ENCODE measurements around the gene SLAMF8. TPM values are rescaled to one million over a fixed set of nuclear protein-coding genes. Genes with fewer than 3 reads are reported as not detected.

SLAMF8 gene
- polyA plus RNA-seq, 1 donor from 2014 or later, result not detected

- Histone ChIP-seq H3K27ac (ENCODE audit: low read length) (no peak overlapping the region), H3F3A (ENCODE audit: insufficient read depth, low read length, poor library complexity, severe bottlenecking) (no peaks in the 10 kb centered on the region), H4K20me1 (ENCODE audit: insufficient read depth) (no peaks in the 10 kb centered on the region), H3K79me2 (replicated peaks; ENCODE audit: insufficient read depth, low read length) (no peaks in the 10 kb centered on the region), H3K9ac (ENCODE audit: low read length) (no peak overlapping the region), H3K4me2 (ENCODE audit: low read length) (no peak overlapping the region), H3K4me3 (ENCODE audit: low read length) (no peak overlapping the region), H3K36me3 (ENCODE audit: insufficient read depth, low read length) (no peaks in the 10 kb centered on the region), H2AFZ (ENCODE audit: low read depth, low read length) (no peak overlapping the region), H3K9me2 (ENCODE audit: insufficient read depth, low read length) (no peaks in the 10 kb centered on the region), H3K9me3 (ENCODE audit: low read length) (no peaks in the 10 kb centered on the region), H3K27me3 (ENCODE audit: insufficient read depth, low read depth, low read length) (peaks cover 77% of the 10 kb centered on the region)
- TF ChIP-seq POLR2AphosphoS5 (IDR thresholded peaks at IDR 0.05) (no peak), REST (IDR thresholded peaks at IDR 0.05; ENCODE audit: borderline replicate concordance) (no peak), RAD21 (conservative IDR thresholded peaks at IDR 0.05) (no peak), EP300 (conservative IDR thresholded peaks at IDR 0.05; ENCODE audit: poor library complexity, severe bottlenecking) (no peak), CTCF (IDR thresholded peaks at IDR 0.05; ENCODE audit: poor library complexity, severe bottlenecking) (no peak), MXI1 (conservative IDR thresholded peaks at IDR 0.05; ENCODE audit: poor library complexity, severe bottlenecking) (no peak), EZH2 (IDR thresholded peaks at IDR 0.05; ENCODE audit: borderline replicate concordance, insufficient read depth, low read length, poor library complexity, severe bottlenecking) (no peak), SMC3 (conservative IDR thresholded peaks at IDR 0.05; ENCODE audit: poor library complexity) (no peak), TAF1 (IDR thresholded peaks at IDR 0.05; ENCODE audit: low read depth) (no peak)
These were observed 12.0 kb downstream of the SLAMF8 start for GRCh38 chr1:159838715-159839114.

GRCh38 chr1:159839116-159839849 is 12.6 kb downstream of the SLAMF8 start:
- Histone ChIP-seq H3K36me3 (ENCODE audit: insufficient read depth, low read length) (no peaks in the 10 kb centered on the region), H3K4me3 (ENCODE audit: low read length) (no peak overlapping the region), H2AFZ (ENCODE audit: low read depth, low read length) (no peak overlapping the region)

More at GRCh38 chr1:159839116-159839849, 12.6 kb downstream of the SLAMF8 start:
- Histone ChIP-seq H4K20me1 (ENCODE audit: insufficient read depth) (no peaks in the 10 kb centered on the region), H3K9me2 (ENCODE audit: insufficient read depth, low read length) (no peaks in the 10 kb centered on the region), H3K27ac (ENCODE audit: low read length) (no peak overlapping the region), H3K9ac (ENCODE audit: low read length) (no peak overlapping the region), H3K4me2 (ENCODE audit: low read length) (no peak overlapping the region), H3K27me3 (ENCODE audit: insufficient read depth, low read depth, low read length) (peaks cover 77% of the 10 kb centered on the region), H3K79me2 (replicated peaks; ENCODE audit: insufficient read depth, low read length) (no peaks in the 10 kb centered on the region), H3K9me3 (ENCODE audit: low read length) (no peaks in the 10 kb centered on the region), H3F3A (ENCODE audit: insufficient read depth, low read length, poor library complexity, severe bottlenecking) (no peaks in the 10 kb centered on the region)
- TF ChIP-seq POLR2AphosphoS5 (IDR thresholded peaks at IDR 0.05), result no peak
- TF ChIP-seq EP300 (conservative IDR thresholded peaks at IDR 0.05; ENCODE audit: poor library complexity, severe bottlenecking), result no peak
- no peak for TF ChIP-seq RAD21 (conservative IDR thresholded peaks at IDR 0.05)
- no peak for TF ChIP-seq REST (IDR thresholded peaks at IDR 0.05; ENCODE audit: borderline replicate concordance)
- TF ChIP-seq MXI1 (conservative IDR thresholded peaks at IDR 0.05; ENCODE audit: poor library complexity, severe bottlenecking), result no peak
- no peak for TF ChIP-seq CTCF (IDR thresholded peaks at IDR 0.05; ENCODE audit: poor library complexity, severe bottlenecking)
- TF ChIP-seq EZH2 (IDR thresholded peaks at IDR 0.05; ENCODE audit: borderline replicate concordance, insufficient read depth, low read length, poor library complexity, severe bottlenecking), result no peak
- TF ChIP-seq SMC3 (conservative IDR thresholded peaks at IDR 0.05; ENCODE audit: poor library complexity), result no peak
- no peak for TF ChIP-seq TAF1 (IDR thresholded peaks at IDR 0.05; ENCODE audit: low read depth)

Measured in neural cell (in vitro differentiated cells).